ENCODE measurements around the gene CTNS. TPM values are rescaled to one million over a fixed set of nuclear protein-coding genes. Genes with fewer than 3 reads are reported as not detected.

CTNS gene
- total RNA-seq, 1 experiment from 2014 or later, result 7.9 TPM

GRCh38 chr17:3693141-3693540 is 56.6 kb downstream of the CTNS start (continued):
- no peak for TF ChIP-seq REST (IDR thresholded peaks at IDR 0.05; ENCODE audit: low read depth)
- TF ChIP-seq MAX (IDR thresholded peaks at IDR 0.05), result no peak
- TF ChIP-seq EZH2phosphoT487 (IDR thresholded peaks at IDR 0.05; ENCODE audit: borderline replicate concordance), result no peak
- no peak for TF ChIP-seq POLR2AphosphoS5 (IDR thresholded peaks at IDR 0.05; ENCODE audit: low read depth, low read length)
- no peak for TF ChIP-seq SRF (IDR thresholded peaks at IDR 0.05; ENCODE audit: low read depth)

- Histone ChIP-seq H3K4me1 (ENCODE audit: control insufficient read depth in 1 of 2, insufficient read depth in 2 of 2, low read length in 2 of 2) (peaks cover 0 to 11% of the 10 kb centered on the region in 2 experiments; a peak in 2 of 4 replicates), H3K9me2 (ENCODE audit: insufficient read depth) (no peaks in the 10 kb centered on the region), H3K27ac (ENCODE audit: low read depth, low read length) (no peak overlapping the region), H3K9me3 (ENCODE audit: control insufficient read depth in 1 of 2, insufficient read depth in 1 of 2, low read depth in 1 of 2, low read length in 2 of 2) (peaks cover 9 to 10% of the 10 kb centered on the region in 2 experiments; a peak in 2 of 4 replicates), H3K9ac (ENCODE audit: low read length) (no peak overlapping the region), H3K4me2 (ENCODE audit: low read length) (no peak overlapping the region), H2AFZ (ENCODE audit: low read depth, low read length, poor library complexity, severe bottlenecking) (no peak overlapping the region), H3K79me2 (ENCODE audit: insufficient read depth, low read length) (no peaks in the 10 kb centered on the region), H3K27me3 (ENCODE audit: insufficient read depth, low read length) (no peaks in the 10 kb centered on the region), H3K4me3 (replicated peaks in 1 of 2; ENCODE audit: low read depth in 1 of 2, low read length in 2 of 2) (no peak overlapping the region), H3K36me3 (ENCODE audit: control insufficient read depth in 1 of 2, insufficient read depth in 2 of 2, low read length in 2 of 2) (no peaks in the 10 kb centered on the region), H4K20me1 (ENCODE audit: insufficient read depth) (no peaks in the 10 kb centered on the region)
- ChIA-PET CTCF (interaction anchor here (2.1 kb wide), 1 partner anchor 11 kb away, joined by 7 read pairs; no protein-coding TSS in a partner anchor), POLR2A (no interaction called here), RAD21 (ENCODE audit: low non-redundant PET in 1 of 2, low total read pairs in 2 of 2, uncharacterized antibody in 2 of 2, unreplicated experiment in 2 of 2) (no interaction called here)
- TF ChIP-seq ZBTB33 (IDR thresholded peaks at IDR 0.05; ENCODE audit: extremely low read depth, insufficient replicate concordance, low read length) (no peak), REST (IDR thresholded peaks at IDR 0.05; ENCODE audit: low read depth) (no peak), SIN3A (IDR thresholded peaks at IDR 0.05; ENCODE audit: low read depth) (no peak), ELF1 (IDR thresholded peaks at IDR 0.05; ENCODE audit: borderline replicate concordance, low read depth) (no peak), ATF3 (IDR thresholded peaks at IDR 0.05) (no peak), TCF7L2 (IDR thresholded peaks at IDR 0.05; ENCODE audit: borderline replicate concordance, extremely low read depth, insufficient read depth, insufficient read length) (no peak), SP1 (IDR thresholded peaks at IDR 0.05; ENCODE audit: low read depth) (no peak)
- intact Hi-C loops (cut with micrococcal nuclease), result no loop called here
- no peak for ATAC-seq
- no TSS peak for BruUV-seq (replicated peaks)
- DNase-seq (ENCODE audit: low read depth, low spot score), result no peak
Observed at GRCh38 chr17:3693829-3694231, 57.3 kb downstream of the CTNS start.

Measured in HCT116 (cell line).